H1 (cell line): Measurements from ENCODE around the gene CHMP4B.

Source experiments
- CTCF ChIP-seq, 3 experiments: IDR thresholded peaks; 1 replicate in 2 of 3; 2 replicates in 1 of 3; pipeline versions ENCODE4 v1.5.1 to v1.6.1; 2011; ENCODE audit warnings: low read length in 3 of 3, mild to moderate bottlenecking in 3 of 3, inconsistent platforms in 2 of 3, low read depth in 1 of 3, moderate library complexity in 1 of 3; ENCODE audit not compliant: insufficient read depth in 1 of 3; ENCODE audit errors: control extremely low read depth in 1 of 3
- FOSL1 ChIP-seq: IDR thresholded peaks from 2 replicates; pipeline ENCODE4 v1.6.1; 2011; ENCODE audit warnings: mild to moderate bottlenecking, low read depth, low read length, moderate library complexity; ENCODE audit not compliant: insufficient read depth
- POLR2AphosphoS5 ChIP-seq: IDR thresholded peaks from 2 replicates; pipeline ENCODE4 v1.6.1; 2011; ENCODE audit warnings: low read depth, low read length
- RAD21 ChIP-seq, 2 experiments: IDR thresholded peaks in 1 of 2; conservative IDR thresholded peaks in 1 of 2; 2 replicates each; pipeline ENCODE4 v1.6.1; 2011; ENCODE audit warnings: low read depth in 2 of 2, low read length in 2 of 2, improper control_type of control experiment in 1 of 2, inconsistent platforms in 1 of 2, mild to moderate bottlenecking in 1 of 2, moderate library complexity in 1 of 2

- TF ChIP-seq FOSL1 (no peak), RAD21 (IDR thresholded peaks at IDR 0.05 in 1 of 2, conservative IDR thresholded peaks at IDR 0.05 in 1 of 2; ENCODE audit: low read depth in 2 of 2, low read length in 2 of 2) (no peak), CTCF (IDR thresholded peaks at IDR 0.05; ENCODE audit: control extremely low read depth in 1 of 3, insufficient read depth in 1 of 3, low read depth in 1 of 3, low read length in 3 of 3) (no peak), POLR2AphosphoS5 (no peak)
These were observed 19.2 kb downstream of the CHMP4B start for GRCh38 chr20:33830371-33830770.
